WTC11 (cell line): ENCODE results near the gene SYNM. TPM values are rescaled to one million over a fixed set of nuclear protein-coding genes. Genes with fewer than 3 reads are reported as not detected.

Source experiments
- ATAC-seq: fragments of 200-7000 bp; cut with Tn5 transposase; 2 replicates; pipeline ENCODE4 v1.10.0; 2021; ENCODE audit warnings: mild to moderate bottlenecking, moderate library complexity
- CTCF ChIA-PET: fragments of 300-600 bp; sonication (Branson Sonifier 250); formaldehyde crosslinking; loops from one replicate; lab custom pipeline; 2021; ENCODE audit warnings: antibody characterized with exemption; lab: Charles Lee
- POLR2A ChIA-PET: fragments of 350-600 bp; sonication (Branson Sonifier 250); formaldehyde crosslinking; loops from one replicate; lab custom pipeline; 2021; ENCODE audit warnings: antibody characterized with exemption; lab: Charles Lee
- DNase-seq: peaks from one replicate; pipeline ENCODE4 v3.0.0; 2021; ENCODE audit warnings: low spot score
- H3K27ac Mint-ChIP-seq: 2 replicates; pipeline ENCODE4 v1.8.0; 2021; ENCODE audit warnings: mixed read lengths
- H3K27me3 Mint-ChIP-seq: 2 replicates; pipeline ENCODE4 v1.8.0; 2021; ENCODE audit warnings: low read depth, mild to moderate bottlenecking, moderate library complexity, mixed read lengths
- H3K36me3 Mint-ChIP-seq: 2 replicates; pipeline ENCODE4 v1.8.0; 2021; ENCODE audit warnings: mixed read lengths
- H3K4me1 Mint-ChIP-seq: 2 replicates; pipeline ENCODE4 v1.8.0; 2022; ENCODE audit warnings: mixed read lengths
- H3K4me3 Mint-ChIP-seq: 2 replicates; pipeline ENCODE4 v1.8.0; 2021; ENCODE audit warnings: mild to moderate bottlenecking, moderate library complexity, mixed read lengths
- H3K9me3 Mint-ChIP-seq: 2 replicates; pipeline ENCODE4 v1.8.0; 2021; ENCODE audit warnings: mixed read lengths
- EMX1 ChIP-seq: fragments of 250-450 bp; sonication (Bioruptor Pico); IDR thresholded peaks from 2 replicates; pipeline ENCODE4 v1.8.0; 2021; ENCODE audit warnings: mild to moderate bottlenecking
- GRHL2 ChIP-seq: fragments of 250-450 bp; sonication (Bioruptor Pico); IDR thresholded peaks from 2 replicates; pipeline ENCODE4 v1.8.0; 2022; ENCODE audit warnings: mild to moderate bottlenecking, moderate library complexity; ENCODE audit not compliant: insufficient replicate concordance, severe bottlenecking
- HMGA2 ChIP-seq: fragments of 250-450 bp; sonication (Bioruptor Pico); IDR thresholded peaks from 2 replicates; pipeline ENCODE4 v1.4.0; 2021; ENCODE audit warnings: mild to moderate bottlenecking, moderate library complexity
- JAZF1 ChIP-seq: fragments of 250-450 bp; sonication (Bioruptor Pico); IDR thresholded peaks from 2 replicates; pipeline ENCODE4 v1.9.0; 2021; ENCODE audit warnings: moderate library complexity, mild to moderate bottlenecking, inconsistent platforms
- KAT7 ChIP-seq: sonication (generic); formaldehyde crosslinking; IDR thresholded peaks from 2 replicates; pipeline ENCODE4 v1.8.1; 2023; ENCODE audit warnings: missing genetic modification reagents, mild to moderate bottlenecking, borderline replicate concordance
- NFYB ChIP-seq: sonication (generic); formaldehyde crosslinking; conservative IDR thresholded peaks from 2 replicates; pipeline ENCODE4 v1.8.0; 2022; ENCODE audit warnings: low read depth, missing genetic modification reagents
- NR3C1 ChIP-seq: sonication (generic); formaldehyde crosslinking; conservative IDR thresholded peaks from 2 replicates; pipeline ENCODE4 v1.8.1; 2023; ENCODE audit warnings: low read depth, mild to moderate bottlenecking, missing genetic modification reagents
- RORB ChIP-seq: fragments of 250-450 bp; sonication (Bioruptor Pico); IDR thresholded peaks from 2 replicates; pipeline ENCODE4 v1.9.0; 2021; ENCODE audit warnings: mild to moderate bottlenecking
- USF1 ChIP-seq: sonication (generic); formaldehyde crosslinking; IDR thresholded peaks from 2 replicates; pipeline ENCODE4 v1.8.0; 2022; ENCODE audit warnings: mild to moderate bottlenecking, missing genetic modification reagents
- ZNF263 ChIP-seq: sonication (generic); formaldehyde crosslinking; IDR thresholded peaks from 2 replicates; pipeline ENCODE4 v1.8.1; 2022; ENCODE audit warnings: low read depth, mild to moderate bottlenecking, moderate library complexity, missing genetic modification reagents
- ZNF416 ChIP-seq: fragments of 250-450 bp; sonication (Bioruptor Pico); IDR thresholded peaks from 2 replicates; pipeline ENCODE4 v1.9.0; 2021; ENCODE audit warnings: mild to moderate bottlenecking, inconsistent platforms
- total RNA-seq: library from RNA; stranded (reverse); gene quantifications from 3 replicates; pipeline ENCODE4 v1.2.3, GENCODE V29; 2021
- TF ChIP-seq, protein P1 (sequence below): sonication (generic); formaldehyde crosslinking; conservative IDR thresholded peaks from 2 replicates; pipeline ENCODE4 v1.8.1; 2022; ENCODE audit warnings: mild to moderate bottlenecking, missing genetic modification reagents
- TF ChIP-seq, protein P2 (sequence below): sonication (generic); formaldehyde crosslinking; IDR thresholded peaks from 2 replicates; pipeline ENCODE4 v1.8.1; 2022; ENCODE audit warnings: mild to moderate bottlenecking, moderate library complexity, missing genetic modification reagents
- TF ChIP-seq, protein P3 (sequence below): fragments of 250-450 bp; sonication (Bioruptor Pico); IDR thresholded peaks from 2 replicates; pipeline ENCODE4 v1.9.0; 2021; ENCODE audit warnings: mild to moderate bottlenecking
- TF ChIP-seq, protein P4 (sequence below): sonication (generic); formaldehyde crosslinking; IDR thresholded peaks from 2 replicates; pipeline ENCODE4 v1.8.1; 2023; ENCODE audit warnings: mild to moderate bottlenecking, missing genetic modification reagents, borderline replicate concordance
- TF ChIP-seq, protein P5 (sequence below): fragments of 250-450 bp; sonication (Bioruptor Pico); IDR thresholded peaks from 2 replicates; pipeline ENCODE4 v1.9.0; 2021; ENCODE audit warnings: mild to moderate bottlenecking, borderline replicate concordance

Gene SYNM
- total RNA-seq, 1 experiment from 2014 or later: 2.2 TPM

DNA sequence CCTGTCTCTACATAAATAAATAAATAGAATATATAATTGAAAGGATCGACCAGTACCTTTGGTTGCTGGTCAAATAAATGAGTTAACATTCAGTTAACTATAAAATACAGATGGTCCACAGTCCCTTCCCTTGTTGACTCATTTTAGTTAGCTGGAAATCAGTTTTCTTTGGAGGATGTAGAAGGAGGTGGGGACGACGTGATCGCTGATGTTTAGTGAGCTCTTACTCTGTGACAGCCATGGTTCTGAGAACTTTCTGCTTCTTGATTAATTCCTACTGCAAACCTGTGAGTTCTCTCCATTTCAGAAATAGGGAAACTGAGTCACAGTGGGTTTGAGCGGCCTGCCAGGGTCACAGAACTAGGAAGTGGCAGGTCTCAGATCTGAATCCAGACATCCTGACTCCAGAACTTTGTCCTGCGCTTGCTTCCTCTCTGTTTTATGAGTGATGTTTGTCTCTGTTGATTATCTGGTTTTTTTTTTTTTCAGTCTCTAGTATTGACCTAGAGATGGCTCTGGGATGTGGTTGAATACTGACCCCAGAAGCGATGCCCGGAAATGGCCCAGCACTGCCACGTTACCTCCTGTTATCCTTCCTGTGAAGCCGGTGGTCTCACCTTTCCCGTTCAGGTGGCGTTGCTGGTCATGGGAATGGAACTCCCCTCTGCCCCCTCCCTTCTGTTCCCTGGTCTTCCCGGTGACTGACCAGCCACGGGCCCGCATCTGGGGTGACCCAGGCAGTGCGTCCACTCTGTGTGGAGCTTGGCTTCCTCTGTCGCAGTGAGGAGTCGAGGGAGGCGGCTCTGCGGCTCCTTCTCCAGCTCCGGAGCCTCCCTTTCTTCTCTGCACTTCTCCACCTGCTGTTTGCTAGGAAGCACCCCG is 18.2 kb downstream of the SYNM start:
- TF ChIP-seq NR3C1 (no peak), KAT7 (no peak)
- TF ChIP-seq, protein P1, sequence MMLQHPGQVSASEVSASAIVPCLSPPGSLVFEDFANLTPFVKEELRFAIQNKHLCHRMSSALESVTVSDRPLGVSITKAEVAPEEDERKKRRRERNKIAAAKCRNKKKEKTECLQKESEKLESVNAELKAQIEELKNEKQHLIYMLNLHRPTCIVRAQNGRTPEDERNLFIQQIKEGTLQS: no peak
- ATAC-seq: peak; percentile 16
- Mint-ChIP-seq H3K4me3 (no peak overlapping the region), H3K9me3 (no peaks in the 10 kb centered on the region), H3K27me3 (no peaks in the 10 kb centered on the region; the same call in 1 of the 2 replicates), H3K4me1 (peaks cover 24% of the 10 kb centered on the region), H3K27ac (no peak overlapping the region; the same call in 1 of the 2 replicates), H3K36me3 (no peaks in the 10 kb centered on the region)
- CTCF ChIA-PET: interaction anchor here (1.9 to 2.0 kb wide), 2 partner anchors 18 to 22 kb away, joined by 10 read pairs; partner anchors contain the start of gene SYNM
- POLR2A ChIA-PET: no interaction called here
- DNase-seq: no peak

GRCh38 chr15:99123713-99124451 is 19.0 kb downstream of the SYNM start:
- no peaks in the 10 kb centered on the region for H3K9me3 Mint-ChIP-seq
- H3K27ac Mint-ChIP-seq: peak overlapping the region; percentile 25; the same call in 1 of the 2 replicates
- H3K27me3 Mint-ChIP-seq: no peaks in the 10 kb centered on the region; the same call in 1 of the 2 replicates
- CTCF ChIA-PET: interaction anchor here (1.9 to 2.0 kb wide), 2 partner anchors 19 to 23 kb away, joined by 10 read pairs; partner anchors contain the start of gene SYNM
- ATAC-seq (peak; percentile 50), DNase-seq (no peak)
- POLR2A ChIA-PET: no interaction called here
- no peak overlapping the region for H3K4me3 Mint-ChIP-seq
- peaks cover 24% of the 10 kb centered on the region for H3K4me1 Mint-ChIP-seq
- no peaks in the 10 kb centered on the region for H3K36me3 Mint-ChIP-seq
- no peak for TF ChIP-seq JAZF1 (CRISPR knock-in tag)
- no peak for TF ChIP-seq NFYB
- no peak for TF ChIP-seq USF1
- TF ChIP-seq, protein P2, sequence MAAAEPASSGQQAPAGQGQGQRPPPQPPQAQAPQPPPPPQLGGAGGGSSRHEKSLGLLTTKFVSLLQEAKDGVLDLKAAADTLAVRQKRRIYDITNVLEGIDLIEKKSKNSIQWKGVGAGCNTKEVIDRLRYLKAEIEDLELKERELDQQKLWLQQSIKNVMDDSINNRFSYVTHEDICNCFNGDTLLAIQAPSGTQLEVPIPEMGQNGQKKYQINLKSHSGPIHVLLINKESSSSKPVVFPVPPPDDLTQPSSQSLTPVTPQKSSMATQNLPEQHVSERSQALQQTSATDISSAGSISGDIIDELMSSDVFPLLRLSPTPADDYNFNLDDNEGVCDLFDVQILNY (CRISPR knock-in tag): no peak
- TF ChIP-seq ZNF416: no peak
- TF ChIP-seq, protein P3, sequence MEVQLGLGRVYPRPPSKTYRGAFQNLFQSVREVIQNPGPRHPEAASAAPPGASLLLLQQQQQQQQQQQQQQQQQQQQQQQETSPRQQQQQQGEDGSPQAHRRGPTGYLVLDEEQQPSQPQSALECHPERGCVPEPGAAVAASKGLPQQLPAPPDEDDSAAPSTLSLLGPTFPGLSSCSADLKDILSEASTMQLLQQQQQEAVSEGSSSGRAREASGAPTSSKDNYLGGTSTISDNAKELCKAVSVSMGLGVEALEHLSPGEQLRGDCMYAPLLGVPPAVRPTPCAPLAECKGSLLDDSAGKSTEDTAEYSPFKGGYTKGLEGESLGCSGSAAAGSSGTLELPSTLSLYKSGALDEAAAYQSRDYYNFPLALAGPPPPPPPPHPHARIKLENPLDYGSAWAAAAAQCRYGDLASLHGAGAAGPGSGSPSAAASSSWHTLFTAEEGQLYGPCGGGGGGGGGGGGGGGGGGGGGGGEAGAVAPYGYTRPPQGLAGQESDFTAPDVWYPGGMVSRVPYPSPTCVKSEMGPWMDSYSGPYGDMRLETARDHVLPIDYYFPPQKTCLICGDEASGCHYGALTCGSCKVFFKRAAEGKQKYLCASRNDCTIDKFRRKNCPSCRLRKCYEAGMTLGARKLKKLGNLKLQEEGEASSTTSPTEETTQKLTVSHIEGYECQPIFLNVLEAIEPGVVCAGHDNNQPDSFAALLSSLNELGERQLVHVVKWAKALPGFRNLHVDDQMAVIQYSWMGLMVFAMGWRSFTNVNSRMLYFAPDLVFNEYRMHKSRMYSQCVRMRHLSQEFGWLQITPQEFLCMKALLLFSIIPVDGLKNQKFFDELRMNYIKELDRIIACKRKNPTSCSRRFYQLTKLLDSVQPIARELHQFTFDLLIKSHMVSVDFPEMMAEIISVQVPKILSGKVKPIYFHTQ: no peak
- no peak for TF ChIP-seq KAT7
- TF ChIP-seq, protein P4, sequence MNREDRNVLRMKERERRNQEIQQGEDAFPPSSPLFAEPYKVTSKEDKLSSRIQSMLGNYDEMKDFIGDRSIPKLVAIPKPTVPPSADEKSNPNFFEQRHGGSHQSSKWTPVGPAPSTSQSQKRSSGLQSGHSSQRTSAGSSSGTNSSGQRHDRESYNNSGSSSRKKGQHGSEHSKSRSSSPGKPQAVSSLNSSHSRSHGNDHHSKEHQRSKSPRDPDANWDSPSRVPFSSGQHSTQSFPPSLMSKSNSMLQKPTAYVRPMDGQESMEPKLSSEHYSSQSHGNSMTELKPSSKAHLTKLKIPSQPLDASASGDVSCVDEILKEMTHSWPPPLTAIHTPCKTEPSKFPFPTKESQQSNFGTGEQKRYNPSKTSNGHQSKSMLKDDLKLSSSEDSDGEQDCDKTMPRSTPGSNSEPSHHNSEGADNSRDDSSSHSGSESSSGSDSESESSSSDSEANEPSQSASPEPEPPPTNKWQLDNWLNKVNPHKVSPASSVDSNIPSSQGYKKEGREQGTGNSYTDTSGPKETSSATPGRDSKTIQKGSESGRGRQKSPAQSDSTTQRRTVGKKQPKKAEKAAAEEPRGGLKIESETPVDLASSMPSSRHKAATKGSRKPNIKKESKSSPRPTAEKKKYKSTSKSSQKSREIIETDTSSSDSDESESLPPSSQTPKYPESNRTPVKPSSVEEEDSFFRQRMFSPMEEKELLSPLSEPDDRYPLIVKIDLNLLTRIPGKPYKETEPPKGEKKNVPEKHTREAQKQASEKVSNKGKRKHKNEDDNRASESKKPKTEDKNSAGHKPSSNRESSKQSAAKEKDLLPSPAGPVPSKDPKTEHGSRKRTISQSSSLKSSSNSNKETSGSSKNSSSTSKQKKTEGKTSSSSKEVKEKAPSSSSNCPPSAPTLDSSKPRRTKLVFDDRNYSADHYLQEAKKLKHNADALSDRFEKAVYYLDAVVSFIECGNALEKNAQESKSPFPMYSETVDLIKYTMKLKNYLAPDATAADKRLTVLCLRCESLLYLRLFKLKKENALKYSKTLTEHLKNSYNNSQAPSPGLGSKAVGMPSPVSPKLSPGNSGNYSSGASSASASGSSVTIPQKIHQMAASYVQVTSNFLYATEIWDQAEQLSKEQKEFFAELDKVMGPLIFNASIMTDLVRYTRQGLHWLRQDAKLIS (CRISPR knock-in tag): no peak
- TF ChIP-seq HMGA2 (CRISPR knock-in tag): no peak
- no peak for TF ChIP-seq EMX1
- TF ChIP-seq, protein P1: no peak
- no peak for TF ChIP-seq RORB (CRISPR knock-in tag)
- TF ChIP-seq, protein P5, sequence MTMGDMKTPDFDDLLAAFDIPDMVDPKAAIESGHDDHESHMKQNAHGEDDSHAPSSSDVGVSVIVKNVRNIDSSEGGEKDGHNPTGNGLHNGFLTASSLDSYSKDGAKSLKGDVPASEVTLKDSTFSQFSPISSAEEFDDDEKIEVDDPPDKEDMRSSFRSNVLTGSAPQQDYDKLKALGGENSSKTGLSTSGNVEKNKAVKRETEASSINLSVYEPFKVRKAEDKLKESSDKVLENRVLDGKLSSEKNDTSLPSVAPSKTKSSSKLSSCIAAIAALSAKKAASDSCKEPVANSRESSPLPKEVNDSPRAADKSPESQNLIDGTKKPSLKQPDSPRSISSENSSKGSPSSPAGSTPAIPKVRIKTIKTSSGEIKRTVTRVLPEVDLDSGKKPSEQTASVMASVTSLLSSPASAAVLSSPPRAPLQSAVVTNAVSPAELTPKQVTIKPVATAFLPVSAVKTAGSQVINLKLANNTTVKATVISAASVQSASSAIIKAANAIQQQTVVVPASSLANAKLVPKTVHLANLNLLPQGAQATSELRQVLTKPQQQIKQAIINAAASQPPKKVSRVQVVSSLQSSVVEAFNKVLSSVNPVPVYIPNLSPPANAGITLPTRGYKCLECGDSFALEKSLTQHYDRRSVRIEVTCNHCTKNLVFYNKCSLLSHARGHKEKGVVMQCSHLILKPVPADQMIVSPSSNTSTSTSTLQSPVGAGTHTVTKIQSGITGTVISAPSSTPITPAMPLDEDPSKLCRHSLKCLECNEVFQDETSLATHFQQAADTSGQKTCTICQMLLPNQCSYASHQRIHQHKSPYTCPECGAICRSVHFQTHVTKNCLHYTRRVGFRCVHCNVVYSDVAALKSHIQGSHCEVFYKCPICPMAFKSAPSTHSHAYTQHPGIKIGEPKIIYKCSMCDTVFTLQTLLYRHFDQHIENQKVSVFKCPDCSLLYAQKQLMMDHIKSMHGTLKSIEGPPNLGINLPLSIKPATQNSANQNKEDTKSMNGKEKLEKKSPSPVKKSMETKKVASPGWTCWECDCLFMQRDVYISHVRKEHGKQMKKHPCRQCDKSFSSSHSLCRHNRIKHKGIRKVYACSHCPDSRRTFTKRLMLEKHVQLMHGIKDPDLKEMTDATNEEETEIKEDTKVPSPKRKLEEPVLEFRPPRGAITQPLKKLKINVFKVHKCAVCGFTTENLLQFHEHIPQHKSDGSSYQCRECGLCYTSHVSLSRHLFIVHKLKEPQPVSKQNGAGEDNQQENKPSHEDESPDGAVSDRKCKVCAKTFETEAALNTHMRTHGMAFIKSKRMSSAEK: no peak
- TF ChIP-seq GRHL2 (CRISPR knock-in tag): no peak
- TF ChIP-seq ZNF263 (CRISPR knock-in tag): no peak
